ENCODE data around the gene SH3TC1.

Gene SH3TC1

GRCh38 chr4:8218371-8219031 lies 19.4 kb downstream of the SH3TC1 start:
- Histone ChIP-seq H3K4me2 (ENCODE audit: low read length) (no peak overlapping the region), H3K9me2 (replicated peaks; ENCODE audit: control insufficient read depth, low read length) (no peaks in the 10 kb centered on the region), H3K4me3 (ENCODE audit: low read length) (no peak overlapping the region), H3K79me2 (ENCODE audit: control insufficient read depth, low read length) (no peaks in the 10 kb centered on the region), H3K9me3 (ENCODE audit: control insufficient read depth, insufficient read depth, low read length) (no peaks in the 10 kb centered on the region), H3K36me3 (ENCODE audit: control insufficient read depth, low read length) (peaks cover 75% of the 10 kb centered on the region), H4K20me1 (ENCODE audit: control insufficient read depth, insufficient read depth, low read depth, low read length) (no peaks in the 10 kb centered on the region), H3K27ac (ENCODE audit: low read depth, low read length) (no peak overlapping the region), H3K4me1 (ENCODE audit: control insufficient read depth, low read length) (peaks cover 3% of the 10 kb centered on the region; the same call in 1 of the 2 replicates), H3F3A (ENCODE audit: control insufficient read depth, insufficient read depth) (peaks cover 4% of the 10 kb centered on the region; the same call in 1 of the 2 replicates), H3K27me3 (ENCODE audit: control insufficient read depth, low read length) (no peaks in the 10 kb centered on the region)
- TF ChIP-seq EZH2phosphoT487 (IDR thresholded peaks at IDR 0.05; ENCODE audit: borderline replicate concordance, low read length) (no peak), CTCF (IDR thresholded peaks at IDR 0.05; ENCODE audit: low read depth, low read length, poor library complexity, severe bottlenecking) (no peak)

GRCh38 chr4:8219236-8219635 lies 20.1 kb downstream of the SH3TC1 start:
- Histone ChIP-seq H3K4me1 (ENCODE audit: control insufficient read depth, low read length) (peaks cover 3% of the 10 kb centered on the region; the same call in 1 of the 2 replicates), H3K36me3 (ENCODE audit: control insufficient read depth, low read length) (peaks cover 79% of the 10 kb centered on the region), H4K20me1 (ENCODE audit: control insufficient read depth, insufficient read depth, low read depth, low read length) (no peaks in the 10 kb centered on the region), H3K27ac (ENCODE audit: low read depth, low read length) (no peak overlapping the region), H3K4me3 (ENCODE audit: low read length) (no peak overlapping the region), H3F3A (ENCODE audit: control insufficient read depth, insufficient read depth) (peaks cover 4% of the 10 kb centered on the region; the same call in 1 of the 2 replicates), H3K4me2 (ENCODE audit: low read length) (no peak overlapping the region), H3K9me3 (ENCODE audit: control insufficient read depth, insufficient read depth, low read length) (no peaks in the 10 kb centered on the region), H3K79me2 (ENCODE audit: control insufficient read depth, low read length) (no peaks in the 10 kb centered on the region), H3K27me3 (ENCODE audit: control insufficient read depth, low read length) (no peaks in the 10 kb centered on the region), H3K9me2 (replicated peaks; ENCODE audit: control insufficient read depth, low read length) (no peaks in the 10 kb centered on the region)
- TF ChIP-seq CTCF (IDR thresholded peaks at IDR 0.05; ENCODE audit: low read depth, low read length, poor library complexity, severe bottlenecking): no peak
- TF ChIP-seq EZH2phosphoT487 (IDR thresholded peaks at IDR 0.05; ENCODE audit: borderline replicate concordance, low read length): no peak

GRCh38 chr4:8220661-8221450 lies 21.8 kb downstream of the SH3TC1 start:
- Histone ChIP-seq H4K20me1 (ENCODE audit: control insufficient read depth, insufficient read depth, low read depth, low read length) (no peaks in the 10 kb centered on the region), H3K79me2 (ENCODE audit: control insufficient read depth, low read length) (no peaks in the 10 kb centered on the region), H3F3A (ENCODE audit: control insufficient read depth, insufficient read depth) (peaks cover 4% of the 10 kb centered on the region; the same call in 1 of the 2 replicates), H3K27ac (ENCODE audit: low read depth, low read length) (peak overlapping the region; percentile 1; the same call in 1 of the 2 replicates), H3K9me3 (ENCODE audit: control insufficient read depth, insufficient read depth, low read length) (no peaks in the 10 kb centered on the region), H3K9me2 (replicated peaks; ENCODE audit: control insufficient read depth, low read length) (no peaks in the 10 kb centered on the region), H3K4me3 (ENCODE audit: low read length) (no peak overlapping the region), H3K4me1 (ENCODE audit: control insufficient read depth, low read length) (peaks cover 3% of the 10 kb centered on the region; the same call in 1 of the 2 replicates), H3K36me3 (ENCODE audit: control insufficient read depth, low read length) (peaks cover 79% of the 10 kb centered on the region), H3K4me2 (ENCODE audit: low read length) (no peak overlapping the region), H3K27me3 (ENCODE audit: control insufficient read depth, low read length) (no peaks in the 10 kb centered on the region)
- TF ChIP-seq EZH2phosphoT487 (IDR thresholded peaks at IDR 0.05; ENCODE audit: borderline replicate concordance, low read length) (no peak), CTCF (IDR thresholded peaks at IDR 0.05; ENCODE audit: low read depth, low read length, poor library complexity, severe bottlenecking) (no peak)
